Pulmonary artery endothelial cell (primary cell): Measurements from ENCODE around the gene DNAJB11. TPM values are rescaled to one million over a fixed set of nuclear protein-coding genes. Genes with fewer than 3 reads are reported as not detected.

Experiments
- DNase-seq: peaks from one replicate; pipeline ENCODE4 v3.0.0-alpha.2; 2011; ENCODE audit warnings: low read depth, low spot score
- total RNA-seq: library from RNA; depleted of rRNA; stranded (reverse); fragments of >200 nt; gene quantifications from 2 replicates; pipeline ENCODE4 v1.2.3, GENCODE V29; 2014

Gene DNAJB11
- total RNA-seq, 1 donor from 2014 or later, result 56.9 TPM

DNA sequence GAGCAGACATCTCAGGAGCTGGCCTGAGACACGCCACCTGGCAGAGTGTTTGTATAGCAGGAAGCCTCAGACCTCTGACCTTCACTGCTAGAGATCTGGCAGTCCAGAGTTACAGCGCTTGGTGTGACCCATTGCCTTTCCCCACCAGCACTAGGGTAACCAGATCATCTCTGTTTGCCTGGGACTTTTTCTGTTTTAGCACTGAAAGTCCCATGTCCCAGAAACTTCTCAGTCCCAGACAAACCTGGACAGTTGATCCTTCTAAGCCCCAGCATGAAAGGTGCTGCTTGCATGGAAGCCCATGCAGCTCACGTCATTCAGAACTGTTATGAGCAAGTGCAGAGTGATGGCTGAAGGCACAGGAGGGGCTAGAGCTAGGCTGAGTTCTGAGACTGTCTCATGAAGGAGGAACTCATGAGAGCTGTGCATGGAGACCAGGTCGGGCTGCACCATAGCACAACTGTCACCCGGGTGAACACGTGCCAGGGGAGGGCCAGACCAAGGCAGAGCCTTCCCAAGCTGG lies 24.1 kb downstream of the DNAJB11 start:
- DNase-seq, result no peak

DNA sequence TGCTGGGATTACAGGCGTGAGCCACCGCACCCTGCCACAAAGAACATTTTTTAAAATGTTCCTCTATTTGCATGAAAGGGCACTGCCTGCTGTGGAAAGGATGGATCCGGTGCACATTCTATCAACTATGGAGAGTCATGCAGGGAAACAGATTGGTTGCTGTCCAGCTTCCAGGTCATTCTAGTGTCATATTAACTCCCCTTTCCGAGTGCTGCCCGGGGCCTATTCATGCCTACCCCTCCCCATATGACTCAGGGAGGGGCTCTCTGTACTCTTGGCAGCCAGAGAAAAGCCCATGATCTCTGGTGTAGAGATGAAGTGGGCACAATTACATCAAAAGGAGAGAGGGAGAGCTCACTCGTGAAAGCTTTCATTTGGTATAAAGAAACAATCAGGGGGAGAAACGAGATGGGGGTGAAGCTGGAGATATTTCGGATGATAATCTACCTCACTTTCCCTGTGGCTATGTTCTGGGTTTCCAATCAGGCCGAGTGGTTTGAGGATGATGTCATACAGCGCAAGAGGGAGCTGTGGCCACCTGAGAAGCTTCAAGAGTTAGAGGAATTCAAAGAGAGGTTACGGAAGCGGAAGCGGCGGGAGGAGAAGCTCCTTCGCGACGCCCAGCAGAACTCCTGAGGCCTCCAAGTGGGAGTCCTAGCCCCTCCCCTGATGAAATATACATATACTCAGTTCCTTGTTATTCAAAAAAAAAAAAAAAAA lies 26.2 kb downstream of the DNAJB11 start:
- no peak for DNase-seq

DNA sequence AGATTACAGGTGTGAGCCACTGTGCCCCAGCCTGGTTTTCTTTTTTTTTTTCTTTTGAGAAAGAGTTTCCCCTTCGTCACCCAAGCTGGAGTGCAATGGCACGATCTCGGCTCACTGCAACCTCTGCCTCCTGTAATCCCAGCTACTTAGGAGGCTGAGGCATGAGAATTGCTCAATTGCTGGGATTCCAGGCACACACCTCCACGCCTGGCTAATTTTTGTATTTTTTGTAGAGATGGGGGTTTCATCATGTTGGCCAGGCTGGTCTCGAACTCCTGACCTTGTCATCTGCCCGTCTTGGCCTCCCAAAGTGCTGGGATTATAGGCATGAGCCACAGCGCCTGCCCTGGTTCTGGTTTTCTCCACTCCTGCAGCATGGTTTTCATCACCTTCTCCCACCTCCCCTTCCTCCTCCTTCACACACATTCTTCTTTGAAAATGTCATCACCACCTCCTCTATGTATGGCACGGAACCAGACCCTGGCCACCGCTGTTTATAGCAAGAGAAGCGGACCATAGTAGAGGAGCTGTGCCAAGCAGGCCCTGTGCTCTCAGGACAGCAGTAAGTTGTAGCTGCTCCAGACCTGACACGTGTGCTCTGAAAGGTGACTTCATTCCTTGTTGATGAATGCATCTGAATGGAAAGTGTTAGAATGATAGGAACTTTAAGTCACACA lies 27.7 kb downstream of the DNAJB11 start:
- no peak for DNase-seq

DNA sequence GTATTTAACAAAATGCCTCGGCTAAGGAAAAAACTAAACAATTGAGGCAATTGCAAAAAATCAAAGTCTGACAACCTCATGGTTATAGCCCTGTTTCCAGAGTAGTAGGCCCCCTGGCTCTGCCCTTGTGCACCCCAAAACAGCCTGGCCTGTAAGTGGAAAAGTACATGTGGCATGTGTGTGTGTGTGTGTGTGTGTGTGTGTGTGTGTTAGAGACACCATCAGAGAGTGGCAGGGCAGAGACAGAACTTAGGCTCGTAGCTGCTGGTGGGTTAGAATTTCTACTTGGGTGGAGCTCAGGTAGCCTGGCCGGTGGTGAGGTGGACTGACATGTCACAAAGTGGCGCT lies 28.2 kb downstream of the DNAJB11 start:
- DNase-seq, result no peak

DNA sequence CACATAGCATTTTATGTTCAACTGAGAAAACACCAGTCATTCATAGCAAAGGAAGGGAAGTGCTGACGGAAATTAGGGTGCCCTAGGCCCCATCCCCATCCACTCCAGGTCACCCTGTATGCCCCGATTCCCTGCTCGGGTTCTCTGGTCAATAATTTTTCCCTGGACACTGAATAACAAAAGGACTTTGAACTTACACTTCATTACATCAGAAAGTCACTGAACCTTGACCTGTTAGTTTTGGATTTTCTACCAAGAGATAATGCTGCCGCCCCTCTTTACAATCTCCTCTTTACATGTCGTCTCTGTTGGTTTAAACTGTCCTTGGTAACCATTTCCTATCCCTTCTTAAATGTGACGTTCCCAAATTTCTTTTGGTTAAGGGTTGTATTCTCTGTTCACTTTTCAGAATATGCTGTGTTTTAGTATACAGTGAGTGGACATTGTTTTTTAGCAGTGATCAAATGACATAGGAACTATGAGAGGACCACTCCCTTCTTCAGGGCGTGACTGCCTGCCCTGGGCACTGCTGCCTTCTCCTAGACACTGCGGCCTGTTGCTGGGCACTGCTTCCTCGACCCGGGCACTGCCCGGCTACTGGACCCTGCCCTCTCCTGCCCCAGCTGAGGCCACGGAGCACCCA lies 28.7 kb downstream of the DNAJB11 start:
- DNase-seq, result no peak

DNA sequence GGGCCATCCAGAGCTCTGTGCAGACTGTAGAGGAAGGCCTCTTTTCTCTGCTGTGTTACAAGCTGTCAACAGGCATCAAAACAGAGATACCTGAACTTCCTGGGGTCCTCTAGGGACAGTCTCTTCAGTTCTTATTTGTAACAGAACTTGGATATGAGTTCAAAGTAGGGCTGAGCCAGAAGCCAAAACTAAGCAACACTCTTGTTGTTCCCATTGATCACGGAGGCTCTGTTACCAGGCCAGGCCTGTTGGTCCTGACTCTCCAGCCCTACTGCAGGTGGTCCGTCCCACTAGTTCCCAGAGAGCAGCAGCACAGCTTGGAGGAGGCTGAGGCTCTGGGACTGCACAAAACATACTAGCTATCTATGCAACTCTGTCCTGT lies 29.3 kb downstream of the DNAJB11 start:
- DNase-seq, result no peak

DNA sequence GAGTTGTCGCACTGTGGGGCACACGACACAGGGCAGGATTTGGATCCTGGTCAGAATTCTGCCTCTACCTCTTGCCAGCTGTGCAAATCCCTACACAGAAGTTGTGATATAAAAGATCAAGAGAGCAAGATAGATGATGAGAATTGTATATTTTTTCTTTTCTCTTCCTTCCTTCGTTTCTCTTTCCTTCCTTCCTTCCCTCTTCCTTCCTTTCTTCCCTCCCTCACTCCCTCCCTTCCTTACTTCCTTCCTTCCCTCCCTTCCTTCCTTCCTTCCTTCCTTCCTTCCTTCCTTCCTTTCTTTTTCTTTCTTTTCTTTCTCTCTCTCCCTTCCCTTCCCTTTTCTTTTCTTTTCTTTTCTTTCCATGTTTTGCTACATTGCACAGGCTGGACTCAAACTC lies 30.4 kb downstream of the DNAJB11 start:
- DNase-seq, result no peak

DNA sequence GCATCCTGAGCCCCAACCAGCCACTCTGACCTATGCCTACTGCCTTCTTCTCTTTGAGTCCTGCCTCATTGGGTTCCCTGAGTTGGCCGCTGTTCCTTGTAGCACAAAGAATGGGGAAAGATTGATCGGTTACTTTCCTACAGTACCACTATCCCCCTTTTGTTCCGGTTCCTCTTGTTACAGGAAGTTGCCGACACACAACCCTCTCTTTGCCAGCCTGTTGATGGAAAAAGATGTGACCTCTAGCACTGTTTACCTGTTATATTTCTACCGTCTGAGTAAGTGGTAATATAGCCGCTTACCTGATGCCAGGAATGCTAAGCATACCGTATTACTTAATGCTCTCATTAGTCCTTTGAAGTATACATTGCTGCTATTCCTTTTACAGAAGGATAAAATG lies 32.6 kb downstream of the DNAJB11 start:
- no peak for DNase-seq

DNA sequence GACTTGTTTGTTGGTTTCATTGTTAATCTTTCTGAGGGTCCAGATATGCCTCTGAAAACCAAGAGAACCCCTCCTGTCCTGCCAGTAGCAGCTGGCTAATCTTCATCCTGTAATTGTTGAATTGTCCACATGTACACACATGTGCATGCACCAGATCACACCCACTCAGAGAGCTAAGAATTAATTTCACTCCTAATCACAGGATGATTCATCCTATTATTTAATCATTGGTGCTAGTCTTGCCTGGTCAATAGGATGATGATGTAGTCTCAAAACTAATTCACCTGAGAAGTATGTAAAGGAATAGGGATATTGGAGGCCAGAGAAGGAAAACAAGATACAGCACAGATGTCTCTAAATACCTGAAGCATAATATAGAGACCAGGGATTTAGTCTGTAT lies 34.6 kb downstream of the DNAJB11 start:
- no peak for DNase-seq

DNA sequence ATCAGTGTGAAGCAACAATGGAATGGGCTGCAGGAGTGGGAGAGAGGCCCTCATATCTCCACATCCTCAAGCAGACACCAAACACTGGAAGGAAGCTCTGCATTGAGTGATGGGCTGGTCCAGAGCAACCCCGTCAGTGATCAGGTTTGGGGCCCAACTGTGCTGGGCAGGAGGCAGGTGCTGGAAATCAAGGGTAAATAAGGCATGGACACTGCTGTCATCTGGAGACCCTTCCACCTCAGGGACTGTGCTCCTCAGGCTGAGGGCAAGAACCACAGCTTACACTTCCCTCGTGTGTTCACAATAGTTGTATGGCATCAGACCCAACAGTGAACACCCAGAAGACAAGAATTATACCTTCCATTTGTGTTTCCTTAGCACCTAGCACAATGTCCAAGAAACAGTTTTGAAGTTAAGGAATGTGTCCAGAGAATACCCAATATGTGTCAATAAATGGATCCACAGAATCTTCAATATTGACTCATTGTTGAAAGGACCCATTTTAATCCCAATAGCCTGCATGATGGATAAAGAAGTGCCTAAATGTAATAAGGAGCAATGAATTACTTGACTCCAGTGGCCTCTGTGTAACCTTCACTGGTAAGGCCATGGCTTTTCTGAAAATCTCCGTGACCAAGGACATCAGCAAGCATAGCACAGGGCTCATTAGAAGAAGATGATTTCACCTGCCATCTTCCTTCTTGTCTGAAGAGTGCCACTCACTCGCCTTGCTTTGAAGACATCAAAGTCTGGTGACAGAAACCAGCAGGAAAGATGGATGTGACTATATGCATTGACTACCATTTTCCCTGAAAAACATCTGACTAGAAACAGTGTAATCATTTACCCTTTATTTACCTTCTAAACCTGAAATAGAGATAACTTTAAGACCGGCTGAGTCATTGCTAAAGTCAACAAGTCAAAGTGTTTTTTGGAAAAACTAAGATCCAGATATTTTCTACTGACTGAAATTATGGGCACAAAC lies 35.3 kb downstream of the DNAJB11 start:
- DNase-seq, result no peak

DNA sequence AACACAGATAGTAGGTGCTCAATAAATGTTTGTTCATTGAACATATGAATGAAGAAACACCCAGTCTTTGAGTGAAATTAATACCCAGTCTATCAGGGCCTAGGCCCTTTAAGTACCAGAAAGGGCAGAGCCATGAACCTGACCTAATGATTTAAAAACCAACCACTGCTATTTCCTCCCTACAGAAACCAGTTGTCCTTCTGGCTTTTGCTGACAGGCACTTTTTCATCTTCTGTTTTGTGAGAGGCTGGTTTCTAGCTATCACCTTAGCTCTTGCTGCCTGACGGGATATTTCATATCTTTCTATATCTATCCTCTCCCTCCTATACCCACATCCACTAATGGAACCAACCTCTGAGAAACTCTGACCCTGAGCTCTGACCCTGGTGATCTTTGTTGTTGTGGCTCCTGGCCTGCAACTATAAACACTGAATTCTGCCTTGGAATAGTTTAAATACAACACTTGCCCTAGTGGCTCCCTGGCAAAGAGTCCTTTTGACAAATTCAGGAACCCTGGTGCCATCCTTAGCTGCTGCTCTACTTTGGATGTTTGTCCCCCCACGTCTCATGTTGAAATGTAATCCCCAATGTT lies 38.2 kb downstream of the DNAJB11 start:
- no peak for DNase-seq

DNA sequence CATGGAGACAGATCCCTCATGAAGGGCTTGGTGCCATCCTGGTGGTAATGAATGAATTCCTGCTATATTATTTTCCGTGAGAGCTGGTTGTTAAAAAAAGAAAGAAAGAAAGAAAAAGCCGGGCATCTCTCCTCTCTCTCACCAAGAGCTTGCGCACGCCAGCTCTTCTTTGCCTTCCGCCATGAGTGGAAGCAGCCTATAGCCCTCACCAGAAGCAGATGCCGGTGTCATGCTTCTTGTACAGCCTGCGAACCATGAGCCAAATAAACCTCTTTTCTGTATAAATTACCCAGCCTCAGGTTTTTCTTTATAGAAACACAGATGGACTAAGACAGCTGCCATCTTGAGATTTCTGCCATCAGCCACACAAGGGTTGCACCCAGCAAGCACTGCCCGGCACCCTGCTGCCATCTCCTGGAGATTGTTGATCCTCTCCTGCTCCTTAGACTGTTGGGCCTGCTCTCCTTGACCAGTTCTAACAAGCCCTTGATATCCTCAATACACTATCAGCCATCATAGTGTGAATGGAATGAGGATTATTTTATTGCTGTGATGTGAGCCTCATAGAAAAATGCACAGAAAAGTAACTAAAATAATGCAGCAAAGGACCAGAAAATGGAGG lies 38.8 kb downstream of the DNAJB11 start:
- DNase-seq, result no peak

DNA sequence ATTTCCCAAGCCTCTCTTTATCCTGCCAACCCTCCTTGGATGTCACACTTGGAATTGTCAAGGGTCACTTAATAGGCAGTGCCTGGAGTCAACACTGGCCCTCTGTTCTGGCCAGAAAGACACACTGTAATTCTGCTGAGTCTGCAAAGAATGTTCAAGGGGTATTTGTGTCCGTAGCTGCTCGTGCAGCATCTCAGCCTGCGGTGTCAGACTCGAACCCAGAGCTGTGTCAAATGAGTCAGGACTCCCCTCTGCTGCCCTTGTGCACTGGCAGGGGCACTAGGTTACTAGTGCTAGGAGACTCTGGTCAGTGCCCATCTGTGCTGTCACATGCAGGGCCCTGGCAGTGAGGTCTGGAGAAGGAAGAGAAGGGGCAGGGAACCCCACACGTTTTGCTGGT lies 41.5 kb downstream of the DNAJB11 start:
- no peak for DNase-seq

DNA sequence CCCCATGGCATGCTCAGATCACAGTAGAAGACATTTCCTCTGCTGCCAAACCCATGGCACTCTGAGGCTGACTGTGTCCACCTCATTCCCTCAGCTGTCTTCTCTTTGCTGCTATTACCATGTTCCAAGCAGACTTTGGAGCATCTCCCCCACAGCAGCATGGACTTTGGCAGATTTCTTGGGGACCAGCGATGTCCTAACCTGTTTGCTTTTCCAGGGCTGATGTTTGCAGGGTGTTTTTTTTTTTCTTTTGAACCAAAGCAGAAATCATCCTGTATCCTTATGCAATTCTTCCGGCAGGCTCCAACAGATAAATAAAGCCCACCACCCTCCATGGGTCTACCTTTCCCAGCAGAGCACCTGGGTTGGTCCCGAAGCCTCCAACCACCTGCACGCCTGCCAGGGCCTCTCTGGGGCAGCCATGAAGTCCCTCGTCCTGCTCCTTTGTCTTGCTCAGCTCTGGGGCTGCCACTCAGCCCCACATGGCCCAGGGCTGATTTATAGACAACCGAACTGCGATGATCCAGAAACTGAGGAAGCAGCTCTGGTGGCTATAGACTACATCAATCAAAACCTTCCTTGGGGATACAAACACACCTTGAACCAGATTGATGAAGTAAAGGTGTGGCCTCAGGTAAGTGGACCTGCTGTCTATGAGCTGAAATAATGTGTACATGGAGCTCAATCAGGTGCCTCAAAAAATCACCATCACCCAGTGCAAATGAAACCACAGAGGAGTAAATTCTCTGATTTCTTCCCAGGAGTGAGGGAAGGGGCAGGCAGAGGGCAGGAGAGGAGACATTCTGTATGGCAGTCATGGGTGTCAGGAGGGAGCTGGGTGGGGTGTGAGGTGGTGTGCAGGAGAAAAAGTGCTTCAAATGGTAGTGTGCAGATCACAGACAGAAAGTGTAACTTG lies 42.5 kb downstream of the DNAJB11 start, which contains the start of gene AHSG:
TSS of gene AHSG (plus strand) at position 340 of the 916 bp plus-strand sequence. CDS start at position 422, 82 bp downstream.
- no peak for DNase-seq

DNA sequence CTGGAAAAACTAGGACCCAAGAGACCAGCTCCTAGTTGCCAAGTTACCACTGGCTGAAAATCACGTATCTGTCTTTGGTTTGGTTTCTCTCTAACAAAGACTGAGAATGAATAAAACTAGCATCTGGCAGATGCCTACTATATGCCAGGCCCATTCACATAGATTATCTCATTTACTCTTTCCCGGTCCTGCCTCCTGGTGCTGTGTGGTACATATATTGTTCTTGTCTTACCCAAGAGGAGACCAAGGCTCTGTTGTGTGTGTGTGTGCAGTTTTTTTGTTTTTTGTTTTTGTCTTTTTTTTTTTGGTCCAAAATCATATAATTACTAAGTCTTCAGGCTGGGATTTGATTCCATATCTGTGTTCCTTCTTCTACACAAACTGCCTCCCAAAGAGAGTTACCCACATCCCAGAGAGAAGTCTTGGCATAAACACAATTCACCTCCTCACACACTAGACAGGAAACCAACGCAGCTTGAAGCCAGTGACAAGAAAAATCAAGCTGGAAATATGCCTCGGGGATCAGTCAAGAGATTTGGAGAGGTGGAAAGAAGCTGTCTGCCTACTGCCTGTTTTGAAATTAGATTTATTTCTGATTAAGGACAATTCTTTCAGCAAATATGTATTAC lies 43.2 kb downstream of the DNAJB11 start:
- DNase-seq, result no peak

DNA sequence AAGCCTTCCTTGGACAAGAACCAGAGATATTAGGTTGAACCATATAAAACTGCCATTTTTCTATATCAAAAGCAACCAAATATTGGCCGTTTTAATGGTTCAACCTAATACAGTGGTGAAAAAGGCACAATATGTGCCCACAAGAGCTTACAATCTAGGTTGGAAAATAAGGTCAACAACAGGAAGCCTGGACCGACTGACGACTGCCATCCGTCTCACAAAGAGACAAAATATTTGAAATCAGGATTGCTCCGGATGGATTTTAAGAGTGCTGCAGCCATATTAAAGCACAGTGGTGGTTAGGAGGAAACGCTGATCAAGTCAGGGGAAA lies 43.7 kb downstream of the DNAJB11 start:
- no peak for DNase-seq

DNA sequence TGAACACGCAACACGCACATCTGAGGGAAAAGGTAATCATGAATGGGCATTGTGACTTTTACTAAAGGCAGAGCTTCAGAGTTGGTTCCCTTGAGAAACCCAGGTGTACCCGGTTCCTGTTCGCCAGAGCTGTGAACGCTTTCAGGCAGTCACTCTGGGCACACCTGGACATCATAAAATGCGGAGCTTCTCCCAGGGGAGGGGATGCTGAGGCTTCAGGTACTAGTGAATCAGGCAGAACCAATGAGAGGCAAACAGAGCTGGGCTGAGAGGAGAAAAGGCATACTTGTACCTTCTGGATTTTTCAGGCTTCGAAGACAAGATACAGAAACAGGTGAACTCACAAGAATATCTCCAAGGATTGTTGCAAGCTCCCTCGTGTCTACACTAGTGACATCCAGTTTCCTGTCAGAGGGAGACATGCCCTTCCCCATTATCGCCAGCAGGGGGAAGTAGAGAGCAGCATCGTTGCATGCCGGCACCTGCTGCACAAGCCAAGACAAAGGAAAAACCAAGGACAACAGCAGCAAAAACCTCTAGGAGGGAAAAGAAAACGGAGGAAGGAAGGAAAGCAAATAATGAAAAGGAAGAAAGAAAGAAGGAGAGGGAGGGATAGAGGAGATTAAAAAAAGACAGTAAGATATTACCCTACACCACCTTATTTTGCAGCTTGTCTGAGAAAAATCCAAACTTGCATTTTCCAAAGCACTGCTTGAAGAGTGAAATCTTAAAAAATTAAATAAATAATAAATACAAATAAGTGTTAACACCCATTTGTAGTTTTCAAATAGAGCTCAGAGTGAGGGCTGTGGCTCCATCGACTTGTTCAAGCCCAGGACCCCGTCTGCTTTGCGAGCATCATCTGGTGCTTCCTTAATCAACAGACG lies 44.3 kb downstream of the DNAJB11 start:
- peak; percentile 7 for DNase-seq

DNA sequence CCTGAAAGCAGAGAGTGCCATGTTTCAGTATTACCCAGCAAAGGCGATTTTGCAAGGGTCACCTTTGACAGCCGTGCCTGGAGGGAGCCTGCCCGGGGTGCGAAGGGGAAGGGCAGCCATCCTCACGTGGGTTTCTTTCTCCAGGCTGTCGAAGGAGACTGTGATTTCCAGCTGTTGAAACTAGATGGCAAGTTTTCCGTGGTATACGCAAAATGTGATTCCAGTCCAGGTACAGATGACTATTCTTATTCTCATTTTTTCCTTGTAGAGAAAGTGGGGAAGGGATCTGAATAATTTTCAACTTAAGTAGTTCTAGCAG lies 45.7 kb downstream of the DNAJB11 start:
- DNase-seq, result no peak
